Endothelial cell (in vitro differentiated cells): ENCODE data around the gene SEC62. TPM values are rescaled to one million over a fixed set of nuclear protein-coding genes. Genes with fewer than 3 reads are reported as not detected.

ENCODE experiments used
- DNase-seq: peaks from one replicate; pipeline ENCODE4 v3.0.0; 2021; ENCODE audit warnings: low spot score
- H3K27ac Mint-ChIP-seq: one replicate; pipeline ENCODE4 v1.8.0; 2021; ENCODE audit warnings: mixed read lengths, inconsistent platforms; ENCODE audit not compliant: unreplicated experiment
- H3K27me3 Mint-ChIP-seq: one replicate; pipeline ENCODE4 v1.8.0; 2021; ENCODE audit warnings: mild to moderate bottlenecking, moderate library complexity, mixed read lengths, inconsistent platforms; ENCODE audit not compliant: unreplicated experiment
- H3K36me3 Mint-ChIP-seq: one replicate; pipeline ENCODE4 v1.8.0; 2021; ENCODE audit warnings: mild to moderate bottlenecking, low read depth, mixed read lengths, inconsistent platforms; ENCODE audit not compliant: unreplicated experiment
- H3K4me1 Mint-ChIP-seq: one replicate; pipeline ENCODE4 v1.8.0; 2021; ENCODE audit warnings: mild to moderate bottlenecking, mixed read lengths, inconsistent platforms; ENCODE audit not compliant: unreplicated experiment
- H3K4me3 Mint-ChIP-seq: one replicate; pipeline ENCODE4 v1.8.0; 2021; ENCODE audit warnings: mild to moderate bottlenecking, mixed read lengths, inconsistent platforms; ENCODE audit not compliant: unreplicated experiment
- H3K9me3 Mint-ChIP-seq: one replicate; pipeline ENCODE4 v1.8.0; 2021; ENCODE audit warnings: mixed read lengths, inconsistent platforms; ENCODE audit not compliant: unreplicated experiment
- CTCF ChIP-seq: fragments of 200-600 bp; sonication (generic); IDR thresholded peaks from one replicate; pipeline ENCODE4 v1.5.0; 2021; ENCODE audit warnings: antibody characterized with exemption; ENCODE audit not compliant: unreplicated experiment
- total RNA-seq: library from RNA; stranded (reverse); fragmentation: NEBNext Ultra II Directional; extraction: Animal tissue kit (Norgen Biotek cat#: 25700); gene quantifications from one replicate; pipeline ENCODE4 v1.2.1, GENCODE V29; 2021; ENCODE audit not compliant: unreplicated experiment

The SEC62 gene
- total RNA-seq, 1 donor from 2014 or later: 89.3 TPM

DNA sequence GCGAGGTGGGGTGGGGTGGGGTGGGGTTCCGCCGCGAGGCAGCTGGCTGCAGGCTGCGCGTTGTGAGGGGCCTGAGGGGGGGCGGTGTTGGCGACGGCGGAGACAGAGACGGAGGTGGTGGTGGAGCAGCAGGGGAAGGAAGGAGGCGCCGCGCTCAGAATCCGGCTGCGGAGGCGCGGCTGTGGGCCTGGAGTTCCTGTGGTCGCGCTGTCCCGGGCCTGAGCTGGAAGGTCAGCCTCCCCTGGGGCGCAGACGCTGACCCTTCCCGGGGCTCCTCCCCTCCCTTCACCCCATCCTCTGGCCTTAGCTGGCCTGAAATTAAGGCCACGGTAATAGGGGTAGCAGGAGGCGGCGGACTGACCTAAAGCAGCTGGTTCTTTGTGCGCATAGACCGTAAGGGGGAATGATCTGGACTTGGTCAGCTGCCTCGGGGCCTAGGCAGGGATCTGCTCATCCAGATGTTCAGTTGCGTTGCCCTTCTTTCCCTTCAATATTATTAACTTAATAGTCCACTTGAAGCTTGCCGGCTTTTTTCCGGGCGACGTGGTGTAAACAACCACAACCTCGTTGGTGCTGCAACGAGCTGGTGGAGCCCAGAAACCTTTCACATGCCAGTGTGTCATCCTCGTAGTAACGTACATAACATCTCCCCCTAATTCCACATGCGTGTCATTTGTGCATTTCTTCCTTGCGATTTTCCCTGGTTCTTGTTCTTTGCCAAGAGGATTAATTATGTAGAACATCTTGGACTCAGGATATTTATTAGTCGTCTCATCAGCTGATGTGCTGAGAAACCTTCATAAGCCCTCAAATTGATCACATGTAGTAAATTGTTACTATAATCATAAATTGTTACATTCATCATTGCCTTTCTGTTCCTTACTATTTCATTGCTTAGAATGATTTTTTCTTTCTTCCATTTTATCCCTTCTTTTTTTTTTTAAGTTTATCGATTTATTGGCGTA is 626 bp downstream of the SEC62 start:
- peaks cover 5% of the 10 kb centered on the region for H3K36me3 Mint-ChIP-seq
- DNase-seq: peak; percentile 69
- no peak for TF ChIP-seq CTCF
- H3K4me3 Mint-ChIP-seq: peak overlapping the region; percentile 91
- peaks cover 5% of the 10 kb centered on the region for H3K27me3 Mint-ChIP-seq
- no peaks in the 10 kb centered on the region for H3K9me3 Mint-ChIP-seq
- peaks cover 23% of the 10 kb centered on the region for H3K4me1 Mint-ChIP-seq
- H3K27ac Mint-ChIP-seq: peak overlapping the region; percentile 77

GRCh38 chr3:169968224-169968885 is 1.7 kb downstream of the SEC62 start:
- DNase-seq: no peak
- Mint-ChIP-seq H3K27me3 (peaks cover 5% of the 10 kb centered on the region), H3K27ac (no peak overlapping the region)

DNA sequence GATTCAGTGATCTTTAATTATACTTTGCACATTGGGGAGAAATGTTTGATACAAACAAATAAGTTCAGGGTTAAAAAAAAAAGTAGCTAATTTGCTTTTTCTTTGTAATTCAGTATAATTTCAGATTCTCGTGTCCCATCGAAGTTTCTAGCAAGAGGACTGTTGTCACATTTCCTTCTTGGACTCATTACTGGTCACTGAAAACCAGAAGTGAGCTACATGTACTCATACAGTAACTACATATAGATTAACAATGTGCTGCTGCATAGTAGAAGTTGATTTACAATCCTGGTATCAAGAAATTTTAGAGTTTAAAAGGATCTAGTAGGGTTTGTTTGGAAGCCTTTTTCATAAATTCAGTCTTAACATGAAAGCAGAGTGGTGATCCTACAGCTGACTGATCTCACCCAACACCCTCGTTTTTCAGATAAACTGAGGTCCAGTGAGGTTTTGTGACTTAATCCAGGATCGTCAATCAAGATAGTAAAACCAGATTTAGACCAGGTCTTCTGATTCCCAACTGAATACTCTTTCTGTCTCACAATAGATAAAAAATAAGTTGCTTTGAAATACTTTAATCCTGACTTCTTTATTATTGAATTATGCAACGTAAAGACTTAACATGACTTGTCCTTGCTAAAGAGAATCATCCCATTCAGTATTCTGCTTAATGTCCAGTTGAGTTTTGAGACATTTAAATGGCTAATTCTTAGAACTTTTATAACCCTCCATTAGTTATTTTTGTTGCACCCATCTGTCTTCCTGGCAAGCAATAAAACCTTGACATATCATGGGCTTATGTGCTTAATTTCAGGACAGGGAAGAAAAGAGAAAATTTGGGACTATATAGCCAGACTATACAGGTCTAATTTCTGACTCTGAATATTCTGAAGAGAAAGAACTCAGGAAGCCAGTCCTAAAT is 2.8 kb downstream of the SEC62 start:
- DNase-seq: no peak
- TF ChIP-seq CTCF: no peak
- Mint-ChIP-seq H3K27ac (no peak overlapping the region), H3K4me1 (peaks cover 23% of the 10 kb centered on the region), H3K4me3 (peak overlapping the region; percentile 2), H3K27me3 (peaks cover 5% of the 10 kb centered on the region), H3K9me3 (no peaks in the 10 kb centered on the region), H3K36me3 (peaks cover 5% of the 10 kb centered on the region)

More at GRCh38 chr3:169968224-169968885, 1.7 kb downstream of the SEC62 start:
- no peak for TF ChIP-seq CTCF
- Mint-ChIP-seq H3K9me3 (no peaks in the 10 kb centered on the region), H3K36me3 (peaks cover 5% of the 10 kb centered on the region), H3K4me3 (peak overlapping the region; percentile 91), H3K4me1 (peaks cover 23% of the 10 kb centered on the region)

DNA sequence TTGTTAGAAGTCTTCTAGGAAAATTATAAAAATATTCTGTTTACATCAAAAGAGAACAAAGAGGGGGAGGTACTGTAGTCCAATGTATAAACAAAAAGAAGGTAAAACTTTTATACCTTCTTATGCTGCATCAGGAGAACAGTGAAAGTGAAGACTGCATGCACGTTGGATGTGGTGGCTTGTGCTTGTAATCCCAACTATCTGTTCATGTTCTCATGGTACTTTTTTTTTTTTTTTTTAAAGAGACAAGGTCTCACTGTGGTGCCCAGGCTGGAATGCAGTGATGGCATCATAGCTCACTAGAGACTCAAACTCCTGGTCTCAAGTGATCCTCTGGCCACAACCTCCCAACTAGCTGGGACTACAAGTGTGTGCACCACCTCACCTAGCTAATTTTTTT is 4.2 kb downstream of the SEC62 start:
- no peaks in the 10 kb centered on the region for H3K9me3 Mint-ChIP-seq
- peaks cover 5% of the 10 kb centered on the region for H3K36me3 Mint-ChIP-seq
- no peak for DNase-seq
- TF ChIP-seq CTCF: no peak
- H3K4me1 Mint-ChIP-seq: peaks cover 23% of the 10 kb centered on the region
- H3K27ac Mint-ChIP-seq: no peak overlapping the region
- peaks cover 5% of the 10 kb centered on the region for H3K27me3 Mint-ChIP-seq
- no peak overlapping the region for H3K4me3 Mint-ChIP-seq
